Measurements from ENCODE around the gene DIPK2B.

DIPK2B gene

DNA sequence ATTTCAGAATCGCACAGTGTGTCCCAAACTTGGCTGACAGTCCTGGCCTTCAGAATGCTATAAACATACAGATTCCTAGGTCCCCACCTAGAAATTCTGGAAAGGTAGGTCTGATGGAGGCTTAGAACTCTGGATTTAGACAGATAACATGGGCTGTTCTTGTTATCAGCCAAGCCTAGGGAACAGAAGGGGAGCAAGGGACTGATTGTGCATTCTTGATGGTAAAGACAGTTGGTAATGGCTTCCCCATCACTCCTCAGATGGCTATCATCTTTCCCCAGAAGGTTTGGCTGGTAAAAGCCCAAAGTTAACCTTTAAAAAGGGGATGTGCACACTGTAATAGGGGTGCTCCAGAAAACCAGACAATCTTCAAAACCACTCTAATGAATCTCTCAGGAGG is 35.7 kb downstream of the DIPK2B start:
- no peak overlapping the region for H3K4me3 ChIP-seq (ENCODE audit: low read depth, low read length)
- TF ChIP-seq, protein P1, sequence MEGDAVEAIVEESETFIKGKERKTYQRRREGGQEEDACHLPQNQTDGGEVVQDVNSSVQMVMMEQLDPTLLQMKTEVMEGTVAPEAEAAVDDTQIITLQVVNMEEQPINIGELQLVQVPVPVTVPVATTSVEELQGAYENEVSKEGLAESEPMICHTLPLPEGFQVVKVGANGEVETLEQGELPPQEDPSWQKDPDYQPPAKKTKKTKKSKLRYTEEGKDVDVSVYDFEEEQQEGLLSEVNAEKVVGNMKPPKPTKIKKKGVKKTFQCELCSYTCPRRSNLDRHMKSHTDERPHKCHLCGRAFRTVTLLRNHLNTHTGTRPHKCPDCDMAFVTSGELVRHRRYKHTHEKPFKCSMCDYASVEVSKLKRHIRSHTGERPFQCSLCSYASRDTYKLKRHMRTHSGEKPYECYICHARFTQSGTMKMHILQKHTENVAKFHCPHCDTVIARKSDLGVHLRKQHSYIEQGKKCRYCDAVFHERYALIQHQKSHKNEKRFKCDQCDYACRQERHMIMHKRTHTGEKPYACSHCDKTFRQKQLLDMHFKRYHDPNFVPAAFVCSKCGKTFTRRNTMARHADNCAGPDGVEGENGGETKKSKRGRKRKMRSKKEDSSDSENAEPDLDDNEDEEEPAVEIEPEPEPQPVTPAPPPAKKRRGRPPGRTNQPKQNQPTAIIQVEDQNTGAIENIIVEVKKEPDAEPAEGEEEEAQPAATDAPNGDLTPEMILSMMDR (IDR thresholded peaks at IDR 0.05; ENCODE audit: borderline replicate concordance, insufficient read depth, low read depth, low read length): no peak

GRCh38 chrX:45164021-45164621 is 36.6 kb downstream of the DIPK2B start:
- TF ChIP-seq, protein P1 (IDR thresholded peaks at IDR 0.05; ENCODE audit: borderline replicate concordance, insufficient read depth, low read depth, low read length): no peak
- no peak overlapping the region for H3K4me3 ChIP-seq (ENCODE audit: low read depth, low read length)

- TF ChIP-seq, protein P1 (IDR thresholded peaks at IDR 0.05; ENCODE audit: borderline replicate concordance, insufficient read depth, low read depth, low read length): no peak
These were observed 43.0 kb downstream of the DIPK2B start for GRCh38 chrX:45157647-45158046.

GRCh38 chrX:45154462-45154861 is 46.2 kb downstream of the DIPK2B start:
- TF ChIP-seq, protein P1 (IDR thresholded peaks at IDR 0.05; ENCODE audit: borderline replicate concordance, insufficient read depth, low read depth, low read length): no peak

More at GRCh38 chrX:45157647-45158046, 43.0 kb downstream of the DIPK2B start:
- H3K4me3 ChIP-seq (ENCODE audit: low read depth, low read length): no peak overlapping the region

GRCh38 chrX:45154033-45154360 is 46.7 kb downstream of the DIPK2B start:
- TF ChIP-seq, protein P1 (IDR thresholded peaks at IDR 0.05; ENCODE audit: borderline replicate concordance, insufficient read depth, low read depth, low read length): no peak

More at GRCh38 chrX:45154462-45154861, 46.2 kb downstream of the DIPK2B start:
- H3K4me3 ChIP-seq (ENCODE audit: low read depth, low read length): no peak overlapping the region

More at GRCh38 chrX:45154033-45154360, 46.7 kb downstream of the DIPK2B start:
- no peak overlapping the region for H3K4me3 ChIP-seq (ENCODE audit: low read depth, low read length)

All from GM12875 (cell line).